Measurements from ENCODE around the gene OR4D1.

OR4D1 gene

DNA sequence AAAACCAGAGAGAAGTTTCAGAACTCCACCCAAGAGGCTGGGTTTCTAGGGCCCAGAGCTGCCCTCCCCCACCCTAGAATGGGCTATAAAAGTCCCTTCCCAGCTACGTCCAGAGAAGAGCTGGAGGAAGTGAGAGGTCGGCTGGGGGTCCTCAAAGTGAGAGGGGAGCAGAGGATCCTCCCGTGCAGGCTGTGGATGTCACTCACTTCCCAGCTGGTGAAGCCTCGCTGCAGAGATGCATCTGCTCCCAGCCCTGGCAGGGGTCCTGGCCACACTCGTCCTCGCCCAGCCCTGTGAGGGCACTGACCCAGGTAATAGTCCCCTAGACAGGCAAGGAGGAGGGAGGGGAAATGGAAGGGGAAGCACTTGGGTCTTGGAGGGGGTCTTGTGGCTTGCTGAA, 44.4 kb downstream of the OR4D1 start, which contains the start of gene EPX:
Gene EPX (plus strand): TSS at position 115 of the 400 bp plus-strand sequence. CDS start 121 bp downstream, at position 236.
- H3K4me3 ChIP-seq (ENCODE audit: low read depth, low read length): no peak within 1 kb of the TSS

DNA sequence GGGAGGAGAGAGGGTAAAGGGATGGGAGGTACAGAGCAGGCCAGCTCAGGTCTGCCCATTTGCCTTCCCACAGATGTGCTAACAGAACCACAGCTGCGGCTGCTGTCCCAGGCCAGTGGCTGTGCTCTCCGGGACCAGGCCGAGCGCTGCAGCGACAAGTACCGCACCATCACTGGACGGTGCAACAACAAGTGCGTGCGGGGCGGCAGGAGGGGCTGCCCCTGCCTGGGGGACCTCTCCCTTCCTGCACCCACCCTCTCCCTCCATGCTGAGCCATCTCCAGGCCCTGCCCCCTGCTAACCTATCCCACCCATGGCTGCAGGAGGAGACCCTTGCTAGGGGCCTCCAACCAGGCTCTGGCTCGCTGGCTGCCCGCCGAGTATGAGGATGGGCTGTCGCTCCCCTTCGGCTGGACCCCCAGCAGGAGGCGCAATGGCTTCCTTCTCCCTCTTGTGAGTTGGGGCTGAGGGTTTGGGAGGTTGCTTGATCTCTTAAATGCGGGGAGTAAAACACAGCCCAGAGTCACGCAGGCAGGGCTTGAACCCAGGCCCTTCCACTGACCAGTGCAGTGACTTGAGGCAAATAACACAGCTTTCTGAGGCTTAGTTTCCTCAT, 45.6 kb downstream of the OR4D1 start:
- H3K4me3 ChIP-seq (ENCODE audit: low read depth, low read length): no peak overlapping the region

- no peak overlapping the region for H3K4me3 ChIP-seq (ENCODE audit: low read depth, low read length)
Measured at GRCh38 chr17:58195518-58196123, 47.4 kb downstream of the OR4D1 start.

- H3K4me3 ChIP-seq (ENCODE audit: low read depth, low read length): no peak overlapping the region
Measured at GRCh38 chr17:58196610-58197009, 48.4 kb downstream of the OR4D1 start.

DNA sequence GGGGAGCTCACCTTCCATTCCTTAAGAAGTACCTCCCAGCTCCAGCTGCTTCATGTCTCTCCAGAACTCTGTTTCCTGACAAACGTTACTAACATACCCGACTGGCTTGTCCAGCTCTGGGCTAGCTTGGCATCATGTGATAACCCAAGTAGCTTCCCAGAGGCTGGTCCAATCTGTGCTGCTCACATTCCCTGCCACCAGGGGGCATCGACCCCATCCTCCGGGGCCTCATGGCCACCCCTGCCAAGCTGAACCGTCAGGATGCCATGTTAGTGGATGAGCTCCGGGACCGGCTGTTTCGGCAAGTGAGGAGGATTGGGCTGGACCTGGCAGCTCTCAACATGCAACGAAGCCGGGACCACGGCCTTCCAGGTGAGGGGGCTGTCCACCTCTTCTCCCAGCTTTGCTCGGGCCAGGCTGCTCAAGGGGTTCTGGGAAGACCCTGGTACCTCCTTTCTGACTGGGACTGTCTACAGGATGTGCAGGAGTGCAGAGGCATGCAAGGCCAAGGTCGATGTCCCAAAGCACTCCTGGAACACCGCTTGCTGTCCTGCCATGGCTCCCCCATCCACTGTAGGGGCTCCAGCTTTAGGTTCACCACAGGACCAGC, 51.9 kb downstream of the OR4D1 start:
- no peak overlapping the region for H3K4me3 ChIP-seq (ENCODE audit: low read depth, low read length)

- H3K4me3 ChIP-seq (ENCODE audit: low read depth, low read length): no peak overlapping the region
Measured at GRCh38 chr17:58202859-58203258, 54.7 kb downstream of the OR4D1 start.

DNA sequence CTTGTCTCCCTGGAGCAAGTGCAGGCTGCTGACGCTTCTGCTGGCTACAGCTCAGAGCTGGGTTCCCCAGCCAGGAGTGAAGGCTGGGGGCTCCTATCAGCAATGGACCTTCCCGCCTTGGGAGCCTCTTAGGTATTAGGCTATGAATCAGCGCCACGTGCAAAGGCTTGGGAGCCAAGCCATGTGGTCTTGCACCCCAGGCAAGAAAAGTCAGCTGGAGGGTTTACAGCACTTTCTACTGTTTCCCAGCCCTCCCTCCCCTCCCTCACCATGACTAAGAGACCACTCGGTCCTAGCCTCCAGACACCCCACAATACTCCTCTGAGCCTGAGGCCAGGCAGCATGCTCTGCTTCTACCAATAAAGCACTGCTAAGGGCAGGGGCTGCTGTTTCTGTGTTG, 56.6 kb downstream of the OR4D1 start:
- no peak overlapping the region for H3K4me3 ChIP-seq (ENCODE audit: low read depth, low read length)

GRCh38 chr17:58205936-58206335, 57.8 kb downstream of the OR4D1 start:
- H3K4me3 ChIP-seq (ENCODE audit: low read depth, low read length): no peak overlapping the region

GRCh38 chr17:58207451-58207850, 59.3 kb downstream of the OR4D1 start:
- H3K4me3 ChIP-seq (ENCODE audit: low read depth, low read length): no peak overlapping the region

- H3K4me3 ChIP-seq (ENCODE audit: low read depth, low read length): no peak overlapping the region
Measured at GRCh38 chr17:58208344-58208743, 60.2 kb downstream of the OR4D1 start.

Data from iPS-11a (cell line).